K562 (cell line): ENCODE results near the gene TGFB1I1. TPM values are rescaled to one million over a fixed set of nuclear protein-coding genes. Genes with fewer than 3 reads are reported as not detected.

Experiments
- ATAC-seq: fragments of 200-7000 bp; cut with Tn5 transposase; 3 replicates; pipeline ENCODE4 v1.9.1; 2020; ENCODE audit warnings: moderate library complexity
- BruUV-seq: library from RNA; stranded (reverse); fragments of 400-500 nt; replicated peaks from 2 replicates; lab custom pipeline; 2021; lab: Mats Ljungman, UMichigan
- CTCF ChIA-PET: fragments of 300-600 bp; formaldehyde crosslinking; extraction: SDS; loops from one replicate; lab custom pipeline; 2021; ENCODE audit warnings: low intra/inter-chr PET ratio; lab: Yijun Ruan, JAX
- POLR2A ChIA-PET: fragments of 300-600, 350-650 bp; sonication (Branson Sonifier 250); formaldehyde crosslinking; extraction: SDS; loops from one replicate; lab custom pipeline; 2021; ENCODE audit warnings: antibody characterized with exemption, inconsistent platforms; lab: Yijun Ruan, JAX
- DNase-seq, 4 experiments: peaks; one replicate each; pipeline versions ENCODE4 v3.0.0 to v3.0.0-alpha.2; 2011 to 2018; ENCODE audit warnings: low spot score in 3 of 4, mixed read lengths in 3 of 4; ENCODE audit errors: extremely low read depth in 1 of 4
- FAIRE-seq: peaks from 2 replicates; lab custom pipeline; 2011; peaks lifted over from hg19 to GRCh38; lab: Jason Lieb, UNC
- H2AFZ ChIP-seq: 2 replicates; pipeline ENCODE4 v1.6.0; 2011; ENCODE audit warnings: low read depth, low read length, control low read depth, inconsistent platforms
- H3K27ac ChIP-seq: fragments of 200-600 bp; 3 replicates; pipeline ENCODE4 v1.8.0; 2011; ENCODE audit warnings: low read depth, mild to moderate bottlenecking, control low read depth, inconsistent platforms, low read length, moderate library complexity, mixed read lengths; ENCODE audit errors: extremely low read depth
- H3K27me3 ChIP-seq, 2 experiments: fragments of 300-600 bp in 1 of 2; 2 replicates in 1 of 2; 3 replicates in 1 of 2; pipeline versions ENCODE4 v1.6.0 to v1.8.0; 2011; ENCODE audit warnings: inconsistent platforms in 2 of 2, low read length in 2 of 2, mild to moderate bottlenecking in 1 of 2, mixed read lengths in 1 of 2, moderate library complexity in 1 of 2; ENCODE audit not compliant: control insufficient read depth in 2 of 2, insufficient read depth in 2 of 2
- H3K36me3 ChIP-seq: fragments of 300-600 bp; 3 replicates; pipeline ENCODE4 v1.8.0; 2011; ENCODE audit warnings: mild to moderate bottlenecking, low read length, inconsistent platforms; ENCODE audit not compliant: control insufficient read depth, insufficient read depth
- H3K4me1 ChIP-seq, 2 experiments: fragments of 200-600 bp in 1 of 2; replicated peaks in 1 of 2; 2 replicates in 1 of 2; 3 replicates in 1 of 2; pipeline versions ENCODE4 v1.5.1 to v1.8.0; 2011; ENCODE audit warnings: inconsistent platforms in 2 of 2, low read length in 2 of 2, mild to moderate bottlenecking in 1 of 2, mixed read lengths in 1 of 2, moderate library complexity in 1 of 2; ENCODE audit not compliant: control insufficient read depth in 2 of 2, insufficient read depth in 2 of 2
- H3K4me2 ChIP-seq: 2 replicates; pipeline ENCODE4 v1.6.1; 2011; ENCODE audit warnings: low read length, control low read depth, inconsistent platforms, mixed read lengths; ENCODE audit not compliant: insufficient read depth
- H3K4me3 ChIP-seq: fragments of 200-600 bp; sonication (generic), shearing (Covaris generic); 2 replicates; pipeline ENCODE4 v1.5.1; 2016; ENCODE audit warnings: control low read depth, inconsistent platforms
- H3K79me2 ChIP-seq: fragments of 200-600 bp; 3 replicates; pipeline ENCODE4 v1.8.0; 2011; ENCODE audit warnings: low read length, inconsistent platforms; ENCODE audit not compliant: control insufficient read depth, insufficient read depth
- H3K9ac ChIP-seq, 2 experiments: 2 replicates each; pipeline versions ENCODE4 v1.6.0 to v1.6.1; 2011; ENCODE audit warnings: low read depth in 2 of 2, low read length in 2 of 2, control low read depth in 1 of 2, inconsistent platforms in 1 of 2, mild to moderate bottlenecking in 1 of 2, mixed read lengths in 1 of 2; ENCODE audit not compliant: insufficient read depth in 1 of 2
- H3K9me1 ChIP-seq: one replicate; pipeline ENCODE4 v1.6.0; 2011; ENCODE audit warnings: inconsistent platforms, mild to moderate bottlenecking, low read length, moderate library complexity; ENCODE audit not compliant: control insufficient read depth, insufficient read depth
- H3K9me3 ChIP-seq: replicated peaks from 2 replicates; pipeline ENCODE4 v1.5.1; 2011; ENCODE audit warnings: low read depth, low read length, inconsistent platforms; ENCODE audit not compliant: control insufficient read depth, insufficient read depth
- H4K20me1 ChIP-seq: replicated peaks from 2 replicates; pipeline ENCODE4 v1.6.1; 2011; ENCODE audit warnings: low read length, inconsistent platforms, mixed read lengths; ENCODE audit not compliant: control insufficient read depth, insufficient read depth
- ARID2 ChIP-seq: fragments of 450-650 bp; IDR thresholded peaks from 2 replicates; pipeline ENCODE4 v1.6.1; 2017; ENCODE audit warnings: antibody characterized with exemption, mild to moderate bottlenecking
- FOXA3 ChIP-seq, 2 experiments: fragments of 450-650 bp in 1 of 2; sonication (generic) in 1 of 2; formaldehyde crosslinking; IDR thresholded peaks in 1 of 2; conservative IDR thresholded peaks in 1 of 2; 2 replicates each; pipeline versions ENCODE4 v1.4.0 to v1.8.0; 2020 to 2022; ENCODE audit warnings: mild to moderate bottlenecking in 2 of 2, missing genetic modification reagents in 1 of 2
- HNRNPL ChIP-seq: fragments of 200-400 bp; formaldehyde crosslinking; IDR thresholded peaks from 2 replicates; pipeline ENCODE4 v1.6.1; 2017; ENCODE audit warnings: low read depth, mild to moderate bottlenecking, low read length
- MTA2 ChIP-seq: fragments of 450-650 bp; IDR thresholded peaks from 2 replicates; pipeline ENCODE4 v1.6.1; 2016; ENCODE audit warnings: low read depth
- SMAD1 ChIP-seq: fragments of 150-350 bp; IDR thresholded peaks from 2 replicates; pipeline ENCODE4 v1.6.1; 2014; ENCODE audit warnings: low read length, low read depth; ENCODE audit not compliant: partially characterized antibody
- TRIM28 ChIP-seq: fragments of 450-650 bp; IDR thresholded peaks from 2 replicates; pipeline ENCODE4 v1.6.1; 2017
- ZBED1 ChIP-seq: IDR thresholded peaks from 2 replicates; pipeline ENCODE4 v1.6.1; 2014
- ZNF76 ChIP-seq: fragments of 250-450 bp; sonication (Bioruptor Pico); IDR thresholded peaks from 2 replicates; pipeline ENCODE4 v1.4.0; 2020; ENCODE audit warnings: mild to moderate bottlenecking, moderate library complexity, borderline replicate concordance
- WGBS: fragments of 100-300 bp; shearing (Covaris generic); methylation state at CpG from one replicate; pipeline ENCODE4 v1.1.6; 2016; ENCODE audit warnings: low coverage, mixed read lengths; ENCODE audit not compliant: insufficient coverage; ENCODE audit errors: missing lambda C conversion rate; 5-methylcytosine and 5-hydroxymethylcytosine counted together
- in situ Hi-C: fragments of 300-500 bp; cut with MboI; formaldehyde crosslinking; loops from 4 replicates; pipeline ENCODE4 v1.15.0; 2018; ENCODE audit warnings: inconsistent platforms, mixed read lengths
- intact Hi-C: fragments of 100-400 bp; cut with micrococcal nuclease; formaldehyde crosslinking; loops from 2 replicates; pipeline ENCODE4 v1.14.2; 2022
- polyA plus RNA-seq, 8 experiments: library from polyadenylated mRNA; depleted of rRNA in 4 of 8; stranded (reverse) in 5 of 8; unstranded in 3 of 8; fragments of >200 nt; fragmentation: Nextera tagmentation in 2 of 8; fragmentation: Illumina TruSeq in 1 of 8; extraction: Ambion mirVana in 2 of 8; extraction: Trizol in 1 of 8; gene quantifications; 2 replicates each; pipeline versions ENCODE4 v1.2.1 to v1.2.3, GENCODE V29; 2011 to 2014; ENCODE audit warnings: inconsistent platforms in 1 of 8, missing spikeins in 1 of 8
- total RNA-seq, 7 experiments: library from RNA; depleted of rRNA in 6 of 7; stranded (reverse); fragments of >200 nt in 6 of 7; fragmentation: Illumina TruSeq in 2 of 7; extraction: Trizol in 2 of 7; gene quantifications; 2 replicates each; pipeline versions ENCODE4 v1.2.1 to v1.2.3, GENCODE V29; 2011 to 2021; ENCODE audit warnings: low replicate concordance in 1 of 7
- TF ChIP-seq, protein P1 (sequence below): fragments of 250-450 bp; sonication (Bioruptor Pico); IDR thresholded peaks from 2 replicates; pipeline ENCODE4 v1.4.0; 2020; ENCODE audit warnings: mild to moderate bottlenecking

TGFB1I1 gene
- total and polyA plus RNA-seq, 9 of the 15 experiments (the other 6 are each of a cell fraction or from before 2014, with no cell fraction given) = 0.04 to 0.91 (median 0.19) TPM

DNA sequence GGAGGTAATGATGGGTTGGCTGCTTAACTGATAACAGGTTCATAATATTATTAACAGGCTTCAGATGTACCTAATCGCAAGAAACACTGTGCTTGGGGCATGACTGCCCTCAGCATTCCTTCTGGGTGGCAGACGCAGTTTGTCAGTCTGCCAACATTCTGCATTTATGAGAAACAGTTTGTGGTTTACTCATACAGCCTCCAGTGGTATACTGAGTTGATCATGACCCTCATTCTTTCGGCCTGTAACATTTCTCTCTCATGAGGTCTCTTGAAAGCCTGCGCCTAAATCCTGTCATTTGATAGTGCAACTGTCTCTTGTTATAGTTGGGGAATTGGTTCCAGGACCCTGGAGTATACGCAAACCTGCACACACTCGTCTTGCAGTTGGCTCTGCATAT is 41.2 kb downstream of the TGFB1I1 start:
- Histone ChIP-seq H4K20me1 (no peaks in the 10 kb centered on the region), H3K27me3 (no peaks in the 10 kb centered on the region), H3K4me3 (no peak overlapping the region), H3K9ac (no peak overlapping the region), H2AFZ (no peak overlapping the region), H3K9me3 (peaks cover 5% of the 10 kb centered on the region; the same call in 1 of the 2 replicates), H3K9me1 (no peaks in the 10 kb centered on the region), H3K27ac (no peak overlapping the region), H3K79me2 (peaks cover 19% of the 10 kb centered on the region), H3K36me3 (no peaks in the 10 kb centered on the region; the same call in 2 of the 3 replicates), H3K4me1 (peaks cover 7 to 11% of the 10 kb centered on the region in 2 experiments; a peak in 3 of 5 replicates), H3K4me2 (no peak overlapping the region)
- POLR2A ChIA-PET = interaction anchor here (0.6 kb wide), 1 partner anchor 38 kb away, joined by 3 read pairs; no protein-coding TSS in a partner anchor
- FAIRE-seq = no peak
- in situ Hi-C loops (no loop called here), intact Hi-C loops (no loop called here)
- WGBS = 52% methylated on average over 6 of the region's 6 CpGs
- no peak for TF ChIP-seq ARID2
- no peak for TF ChIP-seq ZNF76
- TF ChIP-seq, protein P1, sequence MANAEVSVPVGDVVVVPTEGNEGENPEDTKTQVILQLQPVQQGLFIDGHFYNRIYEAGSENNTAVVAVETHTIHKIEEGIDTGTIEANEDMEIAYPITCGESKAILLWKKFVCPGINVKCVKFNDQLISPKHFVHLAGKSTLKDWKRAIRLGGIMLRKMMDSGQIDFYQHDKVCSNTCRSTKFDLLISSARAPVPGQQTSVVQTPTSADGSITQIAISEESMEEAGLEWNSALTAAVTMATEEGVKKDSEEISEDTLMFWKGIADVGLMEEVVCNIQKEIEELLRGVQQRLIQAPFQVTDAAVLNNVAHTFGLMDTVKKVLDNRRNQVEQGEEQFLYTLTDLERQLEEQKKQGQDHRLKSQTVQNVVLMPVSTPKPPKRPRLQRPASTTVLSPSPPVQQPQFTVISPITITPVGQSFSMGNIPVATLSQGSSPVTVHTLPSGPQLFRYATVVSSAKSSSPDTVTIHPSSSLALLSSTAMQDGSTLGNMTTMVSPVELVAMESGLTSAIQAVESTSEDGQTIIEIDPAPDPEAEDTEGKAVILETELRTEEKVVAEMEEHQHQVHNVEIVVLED (CRISPR knock-in tag) = no peak
- no peak for TF ChIP-seq ZBED1
- TF ChIP-seq FOXA3 (CRISPR knock-in tag; conservative IDR thresholded peaks at IDR 0.05 in 1 of 2, IDR thresholded peaks at IDR 0.05 in 1 of 2) = no peak
- TF ChIP-seq HNRNPL = no peak
- TF ChIP-seq TRIM28 = no peak
- no peak for TF ChIP-seq MTA2
- TF ChIP-seq SMAD1 = no peak
- no peak for ATAC-seq
- no peak for DNase-seq
- CTCF ChIA-PET = no interaction called here
- BruUV-seq = no TSS peak
